ENCODE results near the gene CNNM2.

CNNM2 gene

DNA sequence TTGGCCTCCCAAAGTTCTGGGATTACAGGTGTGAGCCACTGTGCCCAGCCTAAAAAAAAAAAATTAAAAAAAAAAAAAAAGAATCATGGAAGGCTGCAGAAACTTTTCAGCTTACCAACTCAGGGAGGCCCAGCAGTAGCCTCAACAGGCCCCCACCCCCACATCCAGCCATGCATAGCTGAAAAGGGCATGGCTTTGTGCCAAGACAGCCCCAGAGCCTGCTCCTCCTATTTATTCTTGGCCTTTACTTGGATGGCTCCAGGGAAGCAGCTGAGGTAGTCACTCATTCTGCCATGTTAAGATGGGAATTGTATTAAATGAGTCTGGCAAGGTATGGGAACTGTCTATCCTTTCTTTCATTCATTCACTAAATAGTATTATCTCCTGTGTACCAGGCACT is 13.7 kb upstream of the CNNM2 start:
- no peak overlapping the region for H3K4me3 ChIP-seq (ENCODE audit: low read length)
- H3K9me3 ChIP-seq (ENCODE audit: insufficient read depth, low read depth, low read length) = no peaks in the 10 kb centered on the region
- H3K27ac ChIP-seq (ENCODE audit: low read length) = no peak overlapping the region
- no peak overlapping the region for H3K9ac ChIP-seq (ENCODE audit: low read depth, low read length)
- no peaks in the 10 kb centered on the region for H3K27me3 ChIP-seq (ENCODE audit: insufficient read depth, low read length)
- no peaks in the 10 kb centered on the region for H3K36me3 ChIP-seq (ENCODE audit: insufficient read depth, low read depth, low read length)
- no peaks in the 10 kb centered on the region for H3K4me1 ChIP-seq (ENCODE audit: insufficient read depth, low read length)

DNA sequence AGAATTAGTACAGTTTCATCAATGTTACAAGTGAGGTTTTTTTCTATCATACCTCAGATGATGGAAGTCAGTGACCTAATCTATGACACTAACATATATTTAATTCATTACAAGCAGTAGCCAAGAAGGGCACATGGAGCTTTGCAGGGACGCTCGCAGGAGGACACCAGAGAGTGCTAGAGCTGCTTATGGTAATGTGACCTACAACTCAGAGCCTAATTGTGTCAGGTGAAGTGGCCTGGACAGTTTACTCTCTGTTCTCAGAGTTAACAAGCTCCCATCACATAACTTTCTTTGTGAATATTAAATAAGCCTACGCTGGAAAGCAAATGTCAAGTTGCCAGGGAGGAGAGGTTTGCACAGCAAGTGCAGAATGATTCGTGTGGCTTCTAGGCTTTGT is 11.6 kb upstream of the CNNM2 start:
- Histone ChIP-seq H3K27ac (ENCODE audit: low read length) (no peak overlapping the region), H3K9ac (ENCODE audit: low read depth, low read length) (no peak overlapping the region; the same call in 1 of the 2 replicates), H3K4me3 (ENCODE audit: low read length) (no peak overlapping the region), H3K36me3 (ENCODE audit: insufficient read depth, low read depth, low read length) (no peaks in the 10 kb centered on the region), H3K9me3 (ENCODE audit: insufficient read depth, low read depth, low read length) (no peaks in the 10 kb centered on the region), H3K27me3 (ENCODE audit: insufficient read depth, low read length) (no peaks in the 10 kb centered on the region), H3K4me1 (ENCODE audit: insufficient read depth, low read length) (no peaks in the 10 kb centered on the region)

DNA sequence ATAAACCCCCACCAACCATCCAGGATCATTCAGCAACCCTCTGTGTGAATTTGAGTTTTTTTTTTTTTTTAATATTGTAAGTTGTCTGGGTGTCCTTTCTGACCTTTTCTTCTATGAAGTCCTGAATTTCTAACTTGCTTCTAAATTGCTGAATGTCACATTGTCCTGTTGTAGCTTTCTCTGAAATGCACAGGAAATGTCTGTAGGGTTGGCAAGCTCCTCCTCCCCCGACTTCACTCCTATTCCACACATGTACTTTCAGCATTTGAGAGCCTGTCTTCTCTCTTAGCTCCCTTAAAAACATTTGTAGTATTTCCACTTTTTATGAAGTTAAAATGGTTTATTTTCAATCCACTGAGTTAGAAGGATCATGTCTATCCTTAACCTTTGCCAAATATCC is 3.3 kb upstream of the CNNM2 start:
- Histone ChIP-seq H3K4me3 (ENCODE audit: low read length) (no peak overlapping the region), H3K9ac (ENCODE audit: low read depth, low read length) (no peak overlapping the region)

DNA sequence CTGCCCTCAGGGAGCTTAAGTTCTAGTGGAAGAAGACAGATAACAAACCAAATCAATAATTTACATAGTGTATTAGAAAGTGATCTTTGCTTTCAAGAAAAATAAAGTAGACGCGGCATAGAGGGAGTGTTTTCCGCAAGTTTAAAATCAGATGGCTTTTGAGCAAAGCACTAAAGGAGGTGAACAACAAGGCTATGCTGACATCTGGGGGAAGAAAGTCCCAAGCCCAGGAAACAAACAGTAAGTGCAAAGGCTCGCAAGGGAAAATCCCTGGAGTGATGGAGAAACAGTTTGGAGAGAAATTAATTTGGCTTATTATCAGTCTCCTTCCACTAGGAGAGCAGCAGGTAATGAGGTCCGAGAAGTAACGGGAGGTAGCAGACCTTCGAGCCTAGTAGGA is 1.9 kb upstream of the CNNM2 start:
- no peaks in the 10 kb centered on the region for H3K36me3 ChIP-seq (ENCODE audit: insufficient read depth, low read depth, low read length)
- peaks cover 32% of the 10 kb centered on the region for H3K27me3 ChIP-seq (ENCODE audit: insufficient read depth, low read length)
- peak overlapping the region; percentile 75; the same call in 1 of the 2 replicates for H3K4me3 ChIP-seq (ENCODE audit: low read length)
- H3K9me3 ChIP-seq (ENCODE audit: insufficient read depth, low read depth, low read length) = no peaks in the 10 kb centered on the region
- H3K4me1 ChIP-seq (ENCODE audit: insufficient read depth, low read length) = peaks cover 6% of the 10 kb centered on the region; the same call in 1 of the 2 replicates
- H3K27ac ChIP-seq (ENCODE audit: low read length) = no peak overlapping the region
- H3K9ac ChIP-seq (ENCODE audit: low read depth, low read length) = peak overlapping the region; percentile 13; the same call in 1 of the 2 replicates

More for the DNA sequence above, 3.3 kb upstream of the CNNM2 start:
- H3K9me3 ChIP-seq (ENCODE audit: insufficient read depth, low read depth, low read length) = no peaks in the 10 kb centered on the region
- no peak overlapping the region for H3K27ac ChIP-seq (ENCODE audit: low read length)
- peaks cover 18% of the 10 kb centered on the region for H3K27me3 ChIP-seq (ENCODE audit: insufficient read depth, low read length)
- no peaks in the 10 kb centered on the region for H3K36me3 ChIP-seq (ENCODE audit: insufficient read depth, low read depth, low read length)
- H3K4me1 ChIP-seq (ENCODE audit: insufficient read depth, low read length) = no peaks in the 10 kb centered on the region

DNA sequence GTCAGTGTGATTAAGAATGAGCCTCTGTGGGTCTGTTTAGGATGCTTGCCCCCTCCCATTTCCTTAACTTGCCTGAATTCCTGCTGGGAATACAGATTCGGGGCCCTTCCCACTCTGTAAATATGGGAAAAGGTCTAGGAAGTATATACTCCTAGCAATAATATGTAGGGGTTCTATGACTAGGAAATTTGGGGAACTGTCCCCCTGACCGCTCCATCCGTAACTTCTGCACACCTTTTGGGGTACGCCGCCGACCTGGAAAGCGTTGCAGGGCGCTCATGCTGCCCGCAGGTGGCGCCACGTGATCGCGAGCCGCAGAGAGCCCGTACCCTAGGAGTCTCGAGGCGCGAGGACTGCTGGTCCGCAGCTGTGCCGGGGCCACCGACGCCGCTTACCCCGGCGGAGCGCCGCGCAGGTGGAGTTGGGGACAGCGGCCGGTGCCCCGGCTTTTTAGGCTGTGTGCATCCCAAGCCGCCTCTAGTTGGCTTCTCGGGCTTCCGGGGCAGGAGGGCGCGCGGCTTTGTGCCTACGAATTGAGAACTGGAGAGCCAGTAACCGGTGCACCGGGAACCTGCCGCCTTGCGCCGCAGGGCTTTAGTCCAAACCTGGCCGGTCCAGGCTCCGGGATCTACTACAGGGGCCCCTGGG is 656 bp upstream of the CNNM2 start:
- Histone ChIP-seq H3K4me1 (ENCODE audit: insufficient read depth, low read length) (peaks cover 12% of the 10 kb centered on the region; the same call in 1 of the 2 replicates), H3K27ac (ENCODE audit: low read length) (no peak overlapping the region), H3K27me3 (ENCODE audit: insufficient read depth, low read length) (peaks cover 32% of the 10 kb centered on the region), H3K4me3 (ENCODE audit: low read length) (peak overlapping the region; percentile 75), H3K9ac (ENCODE audit: low read depth, low read length) (peak overlapping the region; percentile 66; the same call in 1 of the 2 replicates), H3K9me3 (ENCODE audit: insufficient read depth, low read depth, low read length) (no peaks in the 10 kb centered on the region), H3K36me3 (ENCODE audit: insufficient read depth, low read depth, low read length) (no peaks in the 10 kb centered on the region)

DNA sequence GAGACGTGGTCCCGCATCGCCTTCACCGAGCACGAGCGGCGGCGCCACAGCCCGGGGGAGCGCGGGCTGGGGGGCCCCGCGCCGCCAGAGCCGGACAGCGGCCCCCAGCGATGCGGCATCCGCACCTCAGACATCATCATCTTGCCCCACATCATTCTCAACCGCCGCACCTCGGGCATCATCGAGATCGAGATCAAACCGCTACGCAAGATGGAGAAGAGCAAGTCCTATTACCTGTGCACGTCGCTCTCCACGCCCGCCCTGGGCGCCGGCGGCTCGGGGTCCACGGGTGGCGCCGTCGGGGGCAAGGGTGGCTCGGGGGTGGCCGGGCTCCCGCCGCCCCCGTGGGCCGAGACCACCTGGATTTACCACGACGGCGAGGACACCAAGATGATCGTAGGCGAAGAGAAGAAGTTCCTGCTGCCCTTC is 737 bp downstream of the CNNM2 start:
- H3K27me3 ChIP-seq (ENCODE audit: insufficient read depth, low read length) = peaks cover 32% of the 10 kb centered on the region
- H3K9ac ChIP-seq (ENCODE audit: low read depth, low read length) = peak overlapping the region; percentile 81; the same call in 1 of the 2 replicates
- no peak overlapping the region for H3K27ac ChIP-seq (ENCODE audit: low read length)
- peaks cover 12% of the 10 kb centered on the region; the same call in 1 of the 2 replicates for H3K4me1 ChIP-seq (ENCODE audit: insufficient read depth, low read length)
- H3K36me3 ChIP-seq (ENCODE audit: insufficient read depth, low read depth, low read length) = no peaks in the 10 kb centered on the region
- peak overlapping the region; percentile 75 for H3K4me3 ChIP-seq (ENCODE audit: low read length)
- H3K9me3 ChIP-seq (ENCODE audit: insufficient read depth, low read depth, low read length) = no peaks in the 10 kb centered on the region

DNA sequence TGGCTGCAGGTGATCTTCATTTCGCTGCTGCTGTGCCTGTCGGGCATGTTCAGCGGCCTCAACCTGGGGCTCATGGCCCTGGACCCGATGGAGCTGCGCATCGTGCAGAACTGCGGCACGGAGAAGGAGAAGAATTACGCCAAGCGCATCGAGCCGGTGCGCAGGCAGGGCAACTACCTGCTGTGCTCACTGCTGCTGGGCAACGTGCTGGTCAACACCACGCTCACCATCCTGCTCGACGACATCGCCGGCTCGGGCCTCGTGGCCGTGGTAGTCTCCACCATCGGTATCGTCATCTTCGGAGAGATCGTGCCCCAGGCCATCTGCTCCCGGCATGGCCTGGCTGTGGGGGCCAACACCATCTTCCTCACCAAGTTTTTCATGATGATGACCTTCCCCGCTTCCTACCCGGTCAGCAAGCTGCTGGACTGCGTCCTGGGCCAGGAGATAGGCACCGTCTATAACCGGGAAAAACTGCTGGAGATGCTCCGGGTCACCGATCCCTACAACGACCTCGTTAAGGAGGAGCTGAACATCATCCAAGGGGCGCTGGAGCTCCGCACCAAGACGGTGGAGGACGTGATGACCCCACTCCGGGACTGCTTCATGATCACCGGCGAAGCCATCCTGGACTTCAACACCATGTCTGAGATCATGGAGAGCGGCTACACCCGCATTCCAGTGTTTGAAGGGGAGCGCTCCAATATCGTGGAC is 1.3 kb downstream of the CNNM2 start:
- peaks cover 12% of the 10 kb centered on the region; the same call in 1 of the 2 replicates for H3K4me1 ChIP-seq (ENCODE audit: insufficient read depth, low read length)
- H3K27ac ChIP-seq (ENCODE audit: low read length) = no peak overlapping the region

DNA sequence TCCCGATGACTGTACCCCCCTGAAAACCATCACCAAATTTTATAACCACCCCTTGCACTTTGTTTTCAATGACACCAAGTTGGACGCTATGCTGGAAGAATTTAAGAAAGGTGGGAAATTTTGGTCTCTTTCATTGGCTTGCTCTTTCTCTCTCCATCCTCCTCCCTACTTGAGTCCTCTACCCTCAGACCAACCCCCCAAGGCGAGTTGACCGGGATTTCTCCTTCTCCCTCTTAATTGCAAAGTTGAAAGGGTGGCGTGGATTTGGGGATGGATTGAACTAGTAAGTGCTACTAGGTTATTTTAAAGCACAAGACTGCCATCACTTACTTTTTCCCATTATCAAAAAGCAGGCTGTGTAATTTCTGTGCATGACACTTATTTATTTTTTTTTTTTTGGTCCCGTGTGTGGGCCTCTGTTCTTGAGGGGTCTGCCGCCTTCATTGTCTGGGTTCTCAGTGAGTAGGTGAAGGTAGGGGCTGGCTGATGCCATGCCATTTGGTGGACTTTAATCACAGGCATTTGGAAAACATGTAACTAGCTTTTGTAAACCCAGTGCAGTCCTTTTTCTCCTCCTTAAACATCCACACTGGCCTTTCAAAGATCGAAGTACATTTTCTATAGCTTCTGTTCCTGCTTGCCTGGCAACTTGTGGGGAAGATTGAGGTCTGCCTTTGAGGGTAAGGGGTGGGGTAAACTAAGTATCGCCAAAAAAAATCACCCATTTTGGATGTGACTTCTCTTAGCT is 2.1 kb downstream of the CNNM2 start:
- peak overlapping the region; percentile 81; the same call in 1 of the 2 replicates for H3K9ac ChIP-seq (ENCODE audit: low read depth, low read length)
- H3K36me3 ChIP-seq (ENCODE audit: insufficient read depth, low read depth, low read length) = no peaks in the 10 kb centered on the region
- H3K27ac ChIP-seq (ENCODE audit: low read length) = no peak overlapping the region
- peaks cover 32% of the 10 kb centered on the region for H3K27me3 ChIP-seq (ENCODE audit: insufficient read depth, low read length)
- peaks cover 12% of the 10 kb centered on the region; the same call in 1 of the 2 replicates for H3K4me1 ChIP-seq (ENCODE audit: insufficient read depth, low read length)
- H3K9me3 ChIP-seq (ENCODE audit: insufficient read depth, low read depth, low read length) = no peaks in the 10 kb centered on the region
- peak overlapping the region; percentile 75 for H3K4me3 ChIP-seq (ENCODE audit: low read length)

More for the DNA sequence above, 1.3 kb downstream of the CNNM2 start:
- H3K27me3 ChIP-seq (ENCODE audit: insufficient read depth, low read length) = peaks cover 32% of the 10 kb centered on the region
- no peaks in the 10 kb centered on the region for H3K36me3 ChIP-seq (ENCODE audit: insufficient read depth, low read depth, low read length)
- peak overlapping the region; percentile 75 for H3K4me3 ChIP-seq (ENCODE audit: low read length)
- H3K9me3 ChIP-seq (ENCODE audit: insufficient read depth, low read depth, low read length) = no peaks in the 10 kb centered on the region
- H3K9ac ChIP-seq (ENCODE audit: low read depth, low read length) = peak overlapping the region; percentile 81; the same call in 1 of the 2 replicates

DNA sequence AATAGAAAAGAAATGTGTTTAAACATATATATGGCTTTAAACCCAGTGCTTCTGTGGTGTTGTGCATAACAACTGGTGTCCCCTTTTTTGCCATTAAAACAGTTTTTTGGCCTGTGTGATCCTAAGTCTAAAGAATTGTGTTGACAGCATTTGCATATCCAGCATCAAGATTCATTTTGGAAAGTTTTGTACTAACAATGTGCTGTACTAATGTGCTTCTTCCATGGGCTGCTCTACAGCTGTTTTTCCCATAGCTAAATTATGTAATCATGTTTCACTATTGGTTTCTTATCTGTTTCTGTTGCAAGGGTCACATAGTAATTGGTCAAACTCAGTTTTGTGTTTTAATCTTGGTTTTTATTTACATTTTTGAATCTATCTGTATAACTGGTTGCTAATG is 5.5 kb downstream of the CNNM2 start:
- Histone ChIP-seq H3K36me3 (ENCODE audit: insufficient read depth, low read depth, low read length) (no peaks in the 10 kb centered on the region), H3K4me3 (ENCODE audit: low read length) (no peak overlapping the region), H3K9ac (ENCODE audit: low read depth, low read length) (no peak overlapping the region), H3K27me3 (ENCODE audit: insufficient read depth, low read length) (peaks cover 26% of the 10 kb centered on the region), H3K27ac (ENCODE audit: low read length) (no peak overlapping the region), H3K4me1 (ENCODE audit: insufficient read depth, low read length) (peaks cover 12% of the 10 kb centered on the region; the same call in 1 of the 2 replicates), H3K9me3 (ENCODE audit: insufficient read depth, low read depth, low read length) (no peaks in the 10 kb centered on the region)

DNA sequence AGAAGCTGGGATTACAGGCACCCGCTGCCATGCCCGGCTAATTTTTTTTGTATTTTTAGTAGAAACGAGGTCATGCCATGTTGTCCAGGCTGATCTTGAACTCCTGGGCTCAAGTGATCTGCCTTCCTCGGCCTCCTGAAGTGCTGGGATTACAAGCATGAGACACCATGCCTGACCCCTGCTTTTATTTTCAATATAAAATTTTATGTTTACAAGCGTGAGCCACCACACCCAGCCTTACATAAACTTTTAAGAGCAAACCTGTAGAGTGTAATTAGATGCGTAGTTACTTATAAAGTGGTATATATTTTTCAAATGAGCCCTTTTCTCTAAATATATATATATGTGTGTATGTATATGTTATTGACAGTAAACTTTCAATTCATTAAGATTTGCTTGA is 8.7 kb downstream of the CNNM2 start:
- no peaks in the 10 kb centered on the region for H3K27me3 ChIP-seq (ENCODE audit: insufficient read depth, low read length)
- no peak overlapping the region for H3K9ac ChIP-seq (ENCODE audit: low read depth, low read length)
- H3K27ac ChIP-seq (ENCODE audit: low read length) = no peak overlapping the region
- no peaks in the 10 kb centered on the region for H3K36me3 ChIP-seq (ENCODE audit: insufficient read depth, low read depth, low read length)
- no peaks in the 10 kb centered on the region for H3K9me3 ChIP-seq (ENCODE audit: insufficient read depth, low read depth, low read length)
- H3K4me1 ChIP-seq (ENCODE audit: insufficient read depth, low read length) = peaks cover 3% of the 10 kb centered on the region; the same call in 1 of the 2 replicates
- no peak overlapping the region for H3K4me3 ChIP-seq (ENCODE audit: low read length)

DNA sequence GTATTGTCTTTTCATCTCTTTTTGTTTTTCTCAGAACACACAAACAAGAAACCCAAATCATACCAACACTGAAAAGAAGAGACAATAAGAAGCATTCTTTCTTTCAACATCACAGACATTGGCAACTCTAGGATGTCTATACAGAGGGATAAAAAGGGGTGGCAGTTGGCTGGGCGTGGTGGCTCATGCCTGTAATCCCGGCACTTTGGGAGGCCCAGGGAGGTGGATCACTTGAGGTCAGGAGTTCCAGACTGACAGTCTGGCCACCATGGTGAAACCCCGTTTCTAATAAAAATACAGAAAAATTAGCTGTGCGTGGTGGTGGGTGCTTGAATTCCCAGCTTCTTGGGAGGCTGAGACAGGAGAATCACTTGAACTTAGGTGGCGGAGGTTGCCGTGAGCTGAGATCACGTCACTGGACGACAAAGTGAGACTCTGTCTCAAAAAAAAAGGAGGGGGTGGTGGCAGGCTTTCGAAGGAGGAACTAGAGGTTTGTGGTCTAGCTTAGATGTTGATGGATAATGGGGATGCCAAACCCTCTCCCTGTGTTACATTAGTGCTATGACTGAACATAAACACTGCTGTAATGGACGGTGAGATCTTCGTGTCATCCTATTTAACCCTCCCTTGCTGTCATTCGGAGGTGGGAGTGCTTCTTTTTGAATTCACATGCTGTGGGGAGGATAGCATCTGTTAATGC is 9.4 kb downstream of the CNNM2 start:
- Histone ChIP-seq H3K27me3 (ENCODE audit: insufficient read depth, low read length) (no peaks in the 10 kb centered on the region), H3K36me3 (ENCODE audit: insufficient read depth, low read depth, low read length) (no peaks in the 10 kb centered on the region), H3K27ac (ENCODE audit: low read length) (no peak overlapping the region), H3K4me3 (ENCODE audit: low read length) (no peak overlapping the region), H3K4me1 (ENCODE audit: insufficient read depth, low read length) (no peaks in the 10 kb centered on the region; the same call in 1 of the 2 replicates), H3K9ac (ENCODE audit: low read depth, low read length) (no peak overlapping the region), H3K9me3 (ENCODE audit: insufficient read depth, low read depth, low read length) (no peaks in the 10 kb centered on the region)
